Ectodermal cell (in vitro differentiated cells): Measurements from ENCODE around the gene SERPINE1.
"Not testable (repeated sequence)": the region's sequence is repeated elsewhere in the genome, so short reads cannot be mapped to it uniquely, and the experiment has no call there.

Experiments
- H3K27ac ChIP-seq: 2 replicates; pipeline ENCODE4 v1.7.0; 2013; ENCODE audit warnings: mild to moderate bottlenecking, low read depth, low read length; ENCODE audit not compliant: insufficient read depth, poor library complexity, severe bottlenecking
- H3K27me3 ChIP-seq: 2 replicates; pipeline ENCODE4 v1.7.0; 2013; ENCODE audit warnings: mild to moderate bottlenecking, low read length; ENCODE audit not compliant: insufficient read depth, control insufficient read depth, poor library complexity, severe bottlenecking
- H3K36me3 ChIP-seq: one replicate; pipeline ENCODE4 v1.7.0; 2013; ENCODE audit warnings: low read length; ENCODE audit not compliant: control insufficient read depth, insufficient read depth
- H3K4me1 ChIP-seq: one replicate; pipeline ENCODE4 v1.7.0; 2013; ENCODE audit warnings: low read length; ENCODE audit not compliant: control insufficient read depth, insufficient read depth
- H3K4me3 ChIP-seq: 2 replicates; pipeline ENCODE4 v1.7.0; 2013; ENCODE audit warnings: low read depth, low read length, control low read depth; ENCODE audit not compliant: insufficient read depth
- H3K9me3 ChIP-seq: 2 replicates; pipeline ENCODE4 v1.7.0; 2013; ENCODE audit warnings: mild to moderate bottlenecking, low read length, moderate library complexity; ENCODE audit not compliant: control insufficient read depth
- WGBS, 2 experiments: methylation state at CpG; one replicate each; pipeline ENCODE4 v1.1.7; 2013; ENCODE audit warnings: missing lambda C conversion rate in 2 of 2; 5-methylcytosine and 5-hydroxymethylcytosine counted together

The SERPINE1 gene

GRCh38 chr7:101113140-101113539 is 13.8 kb upstream of the SERPINE1 start:
- H3K27me3 ChIP-seq, H3K4me3 ChIP-seq, H3K4me1 ChIP-seq, H3K9me3 ChIP-seq, H3K36me3 ChIP-seq, H3K27ac ChIP-seq: not testable (repeated sequence)
- WGBS, 2 experiments: 92% methylated on average over 7 of the region's 7 CpGs

- H3K27ac ChIP-seq: no peak overlapping the region
- no peaks in the 10 kb centered on the region for H3K36me3 ChIP-seq
- H3K27me3 ChIP-seq: no peaks in the 10 kb centered on the region
- H3K4me3 ChIP-seq: no peak overlapping the region
- WGBS, 2 experiments: 94% methylated on average over 11 of the region's 11 CpGs
- H3K9me3 ChIP-seq: no peaks in the 10 kb centered on the region
- H3K4me1 ChIP-seq: no peaks in the 10 kb centered on the region
Measured at GRCh38 chr7:101113836-101114235, 13.1 kb upstream of the SERPINE1 start.

- H3K27ac ChIP-seq: no peak overlapping the region
- H3K9me3 ChIP-seq: no peaks in the 10 kb centered on the region
- no peak overlapping the region for H3K4me3 ChIP-seq
- no peaks in the 10 kb centered on the region for H3K27me3 ChIP-seq
- no peaks in the 10 kb centered on the region for H3K36me3 ChIP-seq
- no peaks in the 10 kb centered on the region for H3K4me1 ChIP-seq
- WGBS, 2 experiments: 80 to 85% methylated on average over 7 of the region's 8 CpGs
Measured at GRCh38 chr7:101114492-101114891, 12.4 kb upstream of the SERPINE1 start.

- no peaks in the 10 kb centered on the region for H3K9me3 ChIP-seq
- H3K4me1 ChIP-seq: no peaks in the 10 kb centered on the region
- 88 to 96% methylated on average over 3 of the region's 3 CpGs for WGBS, 2 experiments
- H3K36me3 ChIP-seq: no peaks in the 10 kb centered on the region
- H3K4me3 ChIP-seq: no peak overlapping the region
- H3K27ac ChIP-seq: no peak overlapping the region
- H3K27me3 ChIP-seq: no peaks in the 10 kb centered on the region
Measured at GRCh38 chr7:101115215-101115614, 11.7 kb upstream of the SERPINE1 start.

- Histone ChIP-seq H3K27ac (no peak overlapping the region), H3K9me3 (no peaks in the 10 kb centered on the region)
- WGBS, 2 experiments: 83 to 87% methylated on average over 10 of the region's 10 CpGs
Measured at GRCh38 chr7:101116898-101117297, 10.0 kb upstream of the SERPINE1 start.

GRCh38 chr7:101118856-101119255 is 8.0 kb upstream of the SERPINE1 start:
- H3K36me3 ChIP-seq: no peaks in the 10 kb centered on the region
- H3K27ac ChIP-seq: no peak overlapping the region
- H3K4me1 ChIP-seq: peaks cover 4% of the 10 kb centered on the region
- 88 to 91% methylated on average over 3 of the region's 3 CpGs for WGBS, 2 experiments
- no peaks in the 10 kb centered on the region for H3K27me3 ChIP-seq
- no peaks in the 10 kb centered on the region for H3K9me3 ChIP-seq
- no peak overlapping the region for H3K4me3 ChIP-seq

More at GRCh38 chr7:101116898-101117297, 10.0 kb upstream of the SERPINE1 start:
- Histone ChIP-seq H3K27me3 (no peaks in the 10 kb centered on the region), H3K36me3 (no peaks in the 10 kb centered on the region), H3K4me3 (no peak overlapping the region), H3K4me1 (peaks cover 1% of the 10 kb centered on the region)

- no peaks in the 10 kb centered on the region for H3K36me3 ChIP-seq
- WGBS, 2 experiments: 87% methylated on average over 10 of the region's 10 CpGs
- no peak overlapping the region for H3K27ac ChIP-seq
- no peak overlapping the region for H3K4me3 ChIP-seq
- H3K27me3 ChIP-seq: no peaks in the 10 kb centered on the region
- peaks cover 4% of the 10 kb centered on the region for H3K4me1 ChIP-seq
- no peaks in the 10 kb centered on the region for H3K9me3 ChIP-seq
Measured at GRCh38 chr7:101119876-101120275, 7.0 kb upstream of the SERPINE1 start.

GRCh38 chr7:101120315-101120714 is 6.6 kb upstream of the SERPINE1 start:
- no peak overlapping the region for H3K4me3 ChIP-seq

GRCh38 chr7:101121631-101121990 is 5.3 kb upstream of the SERPINE1 start:
- not testable (repeated sequence) for H3K36me3 ChIP-seq, H3K27ac ChIP-seq, H3K27me3 ChIP-seq, H3K4me3 ChIP-seq, H3K9me3 ChIP-seq, H3K4me1 ChIP-seq
- 91 to 94% methylated on average over 8 to 9 of the region's 9 CpGs for WGBS, 2 experiments

More at GRCh38 chr7:101120315-101120714, 6.6 kb upstream of the SERPINE1 start:
- no peaks in the 10 kb centered on the region for H3K9me3 ChIP-seq
- no peaks in the 10 kb centered on the region for H3K36me3 ChIP-seq
- 91 to 94% methylated on average over 4 of the region's 4 CpGs for WGBS, 2 experiments
- H3K27me3 ChIP-seq: no peaks in the 10 kb centered on the region
- H3K27ac ChIP-seq: no peak overlapping the region
- peaks cover 4% of the 10 kb centered on the region for H3K4me1 ChIP-seq

GRCh38 chr7:101121991-101122932 is 4.6 kb upstream of the SERPINE1 start:
- peaks cover 4% of the 10 kb centered on the region for H3K27me3 ChIP-seq
- H3K36me3 ChIP-seq: no peaks in the 10 kb centered on the region
- H3K4me1 ChIP-seq: peaks cover 14% of the 10 kb centered on the region
- H3K27ac ChIP-seq: no peak overlapping the region
- 53 to 57% methylated on average over 17 of the region's 17 CpGs for WGBS, 2 experiments
- H3K4me3 ChIP-seq: no peak overlapping the region
- no peaks in the 10 kb centered on the region for H3K9me3 ChIP-seq
